ENCODE data around the gene PLSCR3. TPM values are rescaled to one million over a fixed set of nuclear protein-coding genes. Genes with fewer than 3 reads are reported as not detected.
A peak's percentile ranks its signal among the peaks of the same experiment; 100 is the strongest.

Gene PLSCR3
- total RNA-seq, 6 experiments from 2014 or later, result 5.5 to 8.9 (median 6.4) TPM

- WGBS (ENCODE audit: insufficient coverage, low coverage, low lambda C conversion rate, missing lambda C conversion rate), result 77% methylated on average over 6 of the region's 42 CpGs
- no peak for TF ChIP-seq POLR2A (IDR thresholded peaks at IDR 0.05)
- TF ChIP-seq CTCF (IDR thresholded peaks at IDR 0.05), result no peak
- H3K36me3 ChIP-seq, result peaks cover 0 to 14% (median 0%) of the 10 kb centered on the region in 4 donors
- intact Hi-C loops (cut with DNase I), result no loop called here
- H3K27ac ChIP-seq, result no peak overlapping the region
- H3K9me3 ChIP-seq, result no peaks in the 10 kb centered on the region
- peak in 1 of 3 donors; percentile 53 for DNase-seq
- no peak for ATAC-seq
- H3K4me1 ChIP-seq, result peaks cover 0 to 6% (median 0%) of the 10 kb centered on the region in 4 donors
- H3K27me3 ChIP-seq, result no peaks in the 10 kb centered on the region
- H3K4me3 ChIP-seq, result peak overlapping the region in 2 of 3 donors; percentile 63 to 84
Observed at GRCh38 chr17:7392696-7393612, 1.4 kb downstream of the PLSCR3 start.

- no peak overlapping the region for H3K27ac ChIP-seq
- H3K4me3 ChIP-seq, result no peak overlapping the region
- ATAC-seq (no peak), DNase-seq (no peak)
- TF ChIP-seq POLR2A (IDR thresholded peaks at IDR 0.05), result no peak
- TF ChIP-seq CTCF (IDR thresholded peaks at IDR 0.05), result no peak
- H3K9me3 ChIP-seq, result no peaks in the 10 kb centered on the region
- no peaks in the 10 kb centered on the region for H3K27me3 ChIP-seq
- intact Hi-C loops (cut with DNase I), result no loop called here
- WGBS (ENCODE audit: insufficient coverage, low coverage, low lambda C conversion rate, missing lambda C conversion rate), result 50% methylated on average over 1 of the region's 2 CpGs
- peaks cover 0 to 14% (median 0%) of the 10 kb centered on the region in 4 donors for H3K36me3 ChIP-seq
- H3K4me1 ChIP-seq, result peaks cover 0 to 6% (median 0%) of the 10 kb centered on the region in 4 donors
Observed at GRCh38 chr17:7391307-7391706, 3.0 kb downstream of the PLSCR3 start.

GRCh38 chr17:7389924-7390910 is 4.1 kb downstream of the PLSCR3 start:
- H3K36me3 ChIP-seq, result peaks cover 0 to 14% (median 0%) of the 10 kb centered on the region in 4 donors
- no peak overlapping the region for H3K27ac ChIP-seq
- H3K4me1 ChIP-seq, result peaks cover 0 to 4% (median 0%) of the 10 kb centered on the region in 4 donors
- 75% methylated on average over 3 of the region's 19 CpGs for WGBS (ENCODE audit: insufficient coverage, low coverage, low lambda C conversion rate, missing lambda C conversion rate)
- intact Hi-C loops (cut with DNase I), result no loop called here
- H3K9me3 ChIP-seq, result no peaks in the 10 kb centered on the region
- H3K27me3 ChIP-seq, result no peaks in the 10 kb centered on the region
- TF ChIP-seq CTCF (IDR thresholded peaks at IDR 0.05) (no peak), POLR2A (IDR thresholded peaks at IDR 0.05) (no peak)
- ATAC-seq (no peak), DNase-seq (peak in 1 of 3 donors; percentile 43)
- no peak overlapping the region for H3K4me3 ChIP-seq

GRCh38 chr17:7388856-7389255 is 5.5 kb downstream of the PLSCR3 start:
- 73% methylated on average over 4 of the region's 10 CpGs for WGBS (ENCODE audit: insufficient coverage, low coverage, low lambda C conversion rate, missing lambda C conversion rate)
- intact Hi-C loops (cut with DNase I), result no loop called here
- Histone ChIP-seq H3K4me3 (no peak overlapping the region), H3K4me1 (no peaks in the 10 kb centered on the region), H3K27me3 (no peaks in the 10 kb centered on the region), H3K27ac (no peak overlapping the region), H3K9me3 (no peaks in the 10 kb centered on the region), H3K36me3 (peaks cover 0 to 14% (median 0%) of the 10 kb centered on the region in 4 donors)
- TF ChIP-seq POLR2A (IDR thresholded peaks at IDR 0.05) (no peak), CTCF (IDR thresholded peaks at IDR 0.05) (no peak)
- no peak for ATAC-seq
- DNase-seq, result no peak

Data from right lobe of liver (tissue), 6 donors.